Liver (tissue), 9 donors: ENCODE measurements around the gene CD34. TPM values are rescaled to one million over a fixed set of nuclear protein-coding genes. Genes with fewer than 3 reads are reported as not detected.
A peak's percentile ranks its signal among the peaks of the same experiment; 100 is the strongest.

Experiments
- DNase-seq: peaks from one replicate; pipeline ENCODE4 v3.0.0-alpha.2; 2017; ENCODE audit warnings: low spot score
- H3K27ac ChIP-seq, 2 donors: one replicate each; pipeline ENCODE4 v1.7.0; 2013; ENCODE audit warnings: inconsistent platforms in 2 of 2, low read length in 2 of 2, control low read depth in 1 of 2, low read depth in 1 of 2, mild to moderate bottlenecking in 1 of 2
- H3K27me3 ChIP-seq, 4 donors: one replicate each; pipeline versions ENCODE4 v1.6.1 to v1.7.0; 2013; ENCODE audit warnings: low read length in 3 of 4, inconsistent platforms in 1 of 4, mild to moderate bottlenecking in 1 of 4, moderate library complexity in 1 of 4; ENCODE audit not compliant: control insufficient read depth in 4 of 4, insufficient read depth in 4 of 4
- H3K36me3 ChIP-seq, 4 donors: one replicate each; pipeline versions ENCODE4 v1.6.1 to v1.7.0; 2013; ENCODE audit warnings: low read length in 3 of 4, mild to moderate bottlenecking in 3 of 4, low read depth in 1 of 4, moderate library complexity in 1 of 4; ENCODE audit not compliant: control insufficient read depth in 4 of 4, insufficient read depth in 3 of 4
- H3K4me1 ChIP-seq, 4 donors: one replicate each; pipeline versions ENCODE4 v1.6.1 to v1.7.0; 2013; ENCODE audit warnings: low read length in 3 of 4, mild to moderate bottlenecking in 3 of 4, moderate library complexity in 1 of 4; ENCODE audit not compliant: control insufficient read depth in 4 of 4, insufficient read depth in 4 of 4
- H3K4me3 ChIP-seq, 3 donors: one replicate each; pipeline versions ENCODE4 v1.6.1 to v1.7.0; 2013; ENCODE audit warnings: low read length in 3 of 3, control low read depth in 1 of 3, low read depth in 1 of 3, mild to moderate bottlenecking in 1 of 3
- H3K9ac ChIP-seq, 2 donors: one replicate each; pipeline ENCODE4 v1.7.0; 2013; ENCODE audit warnings: low read length in 2 of 2, mild to moderate bottlenecking in 2 of 2, moderate library complexity in 2 of 2, control low read depth in 1 of 2, low read depth in 1 of 2
- H3K9me3 ChIP-seq, 4 donors: one replicate each; pipeline versions ENCODE4 v1.6.1 to v1.7.0; 2013; ENCODE audit warnings: low read length in 3 of 4; ENCODE audit not compliant: control insufficient read depth in 4 of 4
- EGR1 ChIP-seq, 2 donors: IDR thresholded peaks; 2 replicates each; pipeline ENCODE4 v1.6.1; 2016 to 2018; ENCODE audit warnings: antibody characterized with exemption in 2 of 2, low read depth in 2 of 2
- FOXA2 ChIP-seq: IDR thresholded peaks from 2 replicates; pipeline ENCODE4 v1.6.1; 2016; ENCODE audit warnings: antibody characterized with exemption
- HNF4G ChIP-seq: IDR thresholded peaks from 2 replicates; pipeline ENCODE4 v1.6.1; 2016; ENCODE audit warnings: antibody characterized with exemption
- JUND ChIP-seq, 2 donors: IDR thresholded peaks; 2 replicates each; pipeline ENCODE4 v1.6.1; 2016; ENCODE audit warnings: antibody characterized with exemption in 2 of 2
- NR2F2 ChIP-seq: IDR thresholded peaks from 2 replicates; pipeline ENCODE4 v1.6.1; 2016; ENCODE audit warnings: antibody characterized with exemption
- RAD21 ChIP-seq, 2 donors: IDR thresholded peaks; 2 replicates each; pipeline ENCODE4 v1.6.1; 2016; ENCODE audit warnings: antibody characterized with exemption in 2 of 2, mild to moderate bottlenecking in 2 of 2
- RXRA ChIP-seq, 2 donors: IDR thresholded peaks; 2 replicates each; pipeline ENCODE4 v1.6.1; 2017 to 2018; ENCODE audit warnings: antibody characterized with exemption in 2 of 2, mild to moderate bottlenecking in 1 of 2
- TAF1 ChIP-seq: conservative IDR thresholded peaks from 2 replicates; pipeline ENCODE4 v1.6.1; 2016; ENCODE audit warnings: antibody characterized with exemption, mild to moderate bottlenecking
- WGBS: extraction: QIAGEN DNeasy Blood & Tissue Kit; methylation state at CpG from one replicate; pipeline ENCODE4 v1.1.7; 2013; 5-methylcytosine and 5-hydroxymethylcytosine counted together
- polyA plus RNA-seq, 2 donors: library from polyadenylated mRNA; stranded (reverse) in 1 of 2; unstranded in 1 of 2; fragments of 200-250 nt in 1 of 2; fragments of >200 nt in 1 of 2; fragmentation: Nextera tagmentation in 1 of 2; extraction: Ambion mirVana in 1 of 2; gene quantifications; one replicate each; pipeline versions ENCODE4 v1.2.1 to v1.2.3, GENCODE V29; 2013 to 2015
- total RNA-seq, 2 donors: library from RNA; depleted of rRNA; stranded (reverse); fragments of >200 nt; gene quantifications; one replicate each; pipeline ENCODE4 v1.2.3, GENCODE V29; 2014
- TF ChIP-seq, protein P1 (sequence below): fragments of 150-350 bp; IDR thresholded peaks from 2 replicates; pipeline ENCODE4 v1.5.1; 2017; ENCODE audit warnings: improper control_type of control experiment, low read depth, low read length; ENCODE audit not compliant: missing input control
- TF ChIP-seq, protein P2 (sequence below): IDR thresholded peaks from 2 replicates; pipeline ENCODE4 v1.6.1; 2016; ENCODE audit warnings: antibody characterized with exemption, mild to moderate bottlenecking
- donor health status: healthy.
- donor health status: healthy.
- donor health status: healthy.
- donor health status: healthy.
- donor health status: healthy.

The CD34 gene
- total and polyA plus RNA-seq, 4 donors: 1.5 to 4.0 (median 1.8) TPM

DNA sequence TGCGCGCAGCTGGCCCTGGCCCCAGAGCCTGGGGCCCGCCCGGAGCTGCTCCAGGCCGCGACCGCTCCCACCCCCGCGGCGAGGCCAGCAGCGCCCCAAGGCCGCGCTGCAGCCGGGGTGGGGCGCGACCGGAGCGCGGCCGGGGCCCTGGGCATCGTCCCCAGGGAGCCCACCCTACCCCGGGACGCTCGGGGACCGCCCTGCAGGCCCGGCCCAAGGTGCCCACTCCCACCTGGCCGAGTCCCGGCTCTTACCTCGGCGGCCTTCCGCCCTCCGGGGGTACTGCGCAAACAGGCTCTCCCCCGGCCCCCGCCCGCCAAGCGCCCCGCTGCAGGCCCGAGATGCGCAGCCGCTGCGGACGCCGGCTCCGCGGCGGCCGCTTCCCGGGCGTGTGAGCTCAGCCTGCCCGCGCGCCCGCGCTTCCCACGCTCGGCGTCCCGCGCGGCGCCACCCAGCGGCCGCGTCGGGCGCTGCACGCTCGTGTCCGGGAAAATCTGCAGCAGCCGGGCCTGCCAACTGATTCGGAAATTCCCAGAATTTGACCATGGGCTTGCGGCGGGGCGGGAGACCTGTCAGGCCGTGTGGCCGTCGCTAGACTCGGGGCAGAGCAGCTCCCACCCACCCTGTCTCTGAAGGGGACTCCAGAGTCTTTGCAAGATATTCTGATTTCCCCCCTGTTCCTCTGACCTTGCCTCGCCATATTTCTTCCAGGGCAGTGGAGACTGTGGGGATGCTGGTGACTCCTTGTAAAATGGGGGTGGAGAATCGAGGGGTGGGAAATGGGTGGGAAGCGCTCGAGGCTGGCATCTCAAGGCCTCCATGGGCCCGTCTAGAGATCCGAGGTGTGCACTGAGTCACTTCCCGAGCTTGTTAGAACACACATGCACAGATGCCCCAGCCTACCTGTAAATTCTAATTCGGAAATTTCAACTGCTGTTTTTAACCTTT is 41.9 kb downstream of the CD34 start:
- H3K9ac ChIP-seq: peak overlapping the region; percentile 25 to 30
- TF ChIP-seq TAF1 (no peak), RAD21 (IDR thresholded peaks at IDR 0.05) (peak; percentile 49 to 71), FOXA2 (no peak)
- TF ChIP-seq, protein P1, sequence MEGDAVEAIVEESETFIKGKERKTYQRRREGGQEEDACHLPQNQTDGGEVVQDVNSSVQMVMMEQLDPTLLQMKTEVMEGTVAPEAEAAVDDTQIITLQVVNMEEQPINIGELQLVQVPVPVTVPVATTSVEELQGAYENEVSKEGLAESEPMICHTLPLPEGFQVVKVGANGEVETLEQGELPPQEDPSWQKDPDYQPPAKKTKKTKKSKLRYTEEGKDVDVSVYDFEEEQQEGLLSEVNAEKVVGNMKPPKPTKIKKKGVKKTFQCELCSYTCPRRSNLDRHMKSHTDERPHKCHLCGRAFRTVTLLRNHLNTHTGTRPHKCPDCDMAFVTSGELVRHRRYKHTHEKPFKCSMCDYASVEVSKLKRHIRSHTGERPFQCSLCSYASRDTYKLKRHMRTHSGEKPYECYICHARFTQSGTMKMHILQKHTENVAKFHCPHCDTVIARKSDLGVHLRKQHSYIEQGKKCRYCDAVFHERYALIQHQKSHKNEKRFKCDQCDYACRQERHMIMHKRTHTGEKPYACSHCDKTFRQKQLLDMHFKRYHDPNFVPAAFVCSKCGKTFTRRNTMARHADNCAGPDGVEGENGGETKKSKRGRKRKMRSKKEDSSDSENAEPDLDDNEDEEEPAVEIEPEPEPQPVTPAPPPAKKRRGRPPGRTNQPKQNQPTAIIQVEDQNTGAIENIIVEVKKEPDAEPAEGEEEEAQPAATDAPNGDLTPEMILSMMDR: peak; percentile 94

DNA sequence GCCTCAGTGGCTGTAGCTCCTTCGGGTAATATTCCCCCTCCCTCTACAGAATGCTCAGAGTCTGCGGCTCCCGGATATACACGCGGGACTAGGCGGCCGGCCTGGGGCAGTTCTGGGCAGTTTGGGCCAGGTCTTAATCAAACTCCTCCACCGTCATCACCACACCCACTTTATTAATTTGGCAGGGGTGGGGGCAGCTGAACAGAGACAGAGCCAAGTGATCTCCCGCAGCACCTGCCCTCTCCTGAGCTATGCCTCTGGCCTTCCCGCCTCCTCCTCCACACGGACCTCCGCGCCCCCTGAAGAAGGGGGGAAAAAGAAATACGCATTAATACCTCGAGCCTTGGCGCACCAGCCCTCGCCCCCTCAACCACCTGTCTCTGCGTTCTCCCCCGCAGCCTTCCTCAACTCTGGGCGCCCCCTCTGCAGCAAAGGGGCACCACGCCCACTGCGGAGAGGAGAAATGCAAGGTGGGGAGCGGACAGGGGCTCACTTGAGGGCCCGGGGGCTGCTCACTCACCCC is 42.6 kb downstream of the CD34 start:
- Histone ChIP-seq H3K9me3 (no peaks in the 10 kb centered on the region), H3K27ac (peak overlapping the region; percentile 55 to 75), H3K4me1 (peaks cover 0 to 17% (median 10%) of the 10 kb centered on the region in 4 donors), H3K36me3 (no peaks in the 10 kb centered on the region), H3K27me3 (no peaks in the 10 kb centered on the region), H3K4me3 (peak overlapping the region; percentile 47 to 73 (median 61)), H3K9ac (peak overlapping the region; percentile 30 to 45)
- DNase-seq: no peak
- TF ChIP-seq RXRA (IDR thresholded peaks at IDR 0.05) (no peak), EGR1 (IDR thresholded peaks at IDR 0.05; ENCODE audit: low read depth in 2 of 2) (no peak), JUND (IDR thresholded peaks at IDR 0.05) (no peak), NR2F2 (no peak), HNF4G (no peak)
- TF ChIP-seq, protein P2, sequence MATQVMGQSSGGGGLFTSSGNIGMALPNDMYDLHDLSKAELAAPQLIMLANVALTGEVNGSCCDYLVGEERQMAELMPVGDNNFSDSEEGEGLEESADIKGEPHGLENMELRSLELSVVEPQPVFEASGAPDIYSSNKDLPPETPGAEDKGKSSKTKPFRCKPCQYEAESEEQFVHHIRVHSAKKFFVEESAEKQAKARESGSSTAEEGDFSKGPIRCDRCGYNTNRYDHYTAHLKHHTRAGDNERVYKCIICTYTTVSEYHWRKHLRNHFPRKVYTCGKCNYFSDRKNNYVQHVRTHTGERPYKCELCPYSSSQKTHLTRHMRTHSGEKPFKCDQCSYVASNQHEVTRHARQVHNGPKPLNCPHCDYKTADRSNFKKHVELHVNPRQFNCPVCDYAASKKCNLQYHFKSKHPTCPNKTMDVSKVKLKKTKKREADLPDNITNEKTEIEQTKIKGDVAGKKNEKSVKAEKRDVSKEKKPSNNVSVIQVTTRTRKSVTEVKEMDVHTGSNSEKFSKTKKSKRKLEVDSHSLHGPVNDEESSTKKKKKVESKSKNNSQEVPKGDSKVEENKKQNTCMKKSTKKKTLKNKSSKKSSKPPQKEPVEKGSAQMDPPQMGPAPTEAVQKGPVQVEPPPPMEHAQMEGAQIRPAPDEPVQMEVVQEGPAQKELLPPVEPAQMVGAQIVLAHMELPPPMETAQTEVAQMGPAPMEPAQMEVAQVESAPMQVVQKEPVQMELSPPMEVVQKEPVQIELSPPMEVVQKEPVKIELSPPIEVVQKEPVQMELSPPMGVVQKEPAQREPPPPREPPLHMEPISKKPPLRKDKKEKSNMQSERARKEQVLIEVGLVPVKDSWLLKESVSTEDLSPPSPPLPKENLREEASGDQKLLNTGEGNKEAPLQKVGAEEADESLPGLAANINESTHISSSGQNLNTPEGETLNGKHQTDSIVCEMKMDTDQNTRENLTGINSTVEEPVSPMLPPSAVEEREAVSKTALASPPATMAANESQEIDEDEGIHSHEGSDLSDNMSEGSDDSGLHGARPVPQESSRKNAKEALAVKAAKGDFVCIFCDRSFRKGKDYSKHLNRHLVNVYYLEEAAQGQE: no peak
- TF ChIP-seq, protein P1: no peak
- WGBS: 38% methylated on average over 24 of the region's 24 CpGs

More for the DNA sequence above, 41.9 kb downstream of the CD34 start:
- peak; percentile 81 for DNase-seq
- Histone ChIP-seq H3K4me1 (peaks cover 0 to 17% (median 10%) of the 10 kb centered on the region in 4 donors), H3K36me3 (no peaks in the 10 kb centered on the region), H3K4me3 (peak overlapping the region; percentile 46 to 73 (median 61)), H3K27ac (peak overlapping the region; percentile 55 to 75), H3K27me3 (no peaks in the 10 kb centered on the region), H3K9me3 (no peaks in the 10 kb centered on the region)
- 5% methylated on average over 87 of the region's 87 CpGs for WGBS
